Progenitor cell of endocrine pancreas (in vitro differentiated cells): ENCODE data around the gene COL26A1. TPM values are rescaled to one million over a fixed set of nuclear protein-coding genes. Genes with fewer than 3 reads are reported as not detected.
"Not testable (repeated sequence)": the region's sequence is repeated elsewhere in the genome, so short reads cannot be mapped to it uniquely, and the experiment has no call there.

Experiments used
- DNase-seq: peaks from one replicate; pipeline ENCODE4 v3.0.0; 2021; ENCODE audit warnings: low spot score; ENCODE audit not compliant: unreplicated experiment
- H3K27ac Mint-ChIP-seq: 2 replicates; pipeline ENCODE4 v1.8.0; 2021; ENCODE audit warnings: mild to moderate bottlenecking, moderate library complexity, mixed read lengths
- H3K27me3 Mint-ChIP-seq: 2 replicates; pipeline ENCODE4 v1.8.0; 2021; ENCODE audit warnings: mixed read lengths
- H3K36me3 Mint-ChIP-seq: 2 replicates; pipeline ENCODE4 v1.8.0; 2022; ENCODE audit warnings: mixed read lengths; ENCODE audit not compliant: insufficient read depth
- H3K4me1 Mint-ChIP-seq: 2 replicates; pipeline ENCODE4 v1.8.0; 2021; ENCODE audit warnings: low read depth, mixed read lengths
- H3K4me3 Mint-ChIP-seq: 2 replicates; pipeline ENCODE4 v1.8.0; 2021; ENCODE audit warnings: low read depth, mild to moderate bottlenecking, moderate library complexity, mixed read lengths
- H3K9me3 Mint-ChIP-seq: 2 replicates; pipeline ENCODE4 v1.8.0; 2021; ENCODE audit warnings: low read depth, mixed read lengths
- total RNA-seq: library from RNA; stranded (reverse); gene quantifications from 2 replicates; pipeline ENCODE4 v1.2.1, GENCODE V29; 2021
- TF ChIP-seq, protein P1 (sequence below): fragments of 200-600 bp; sonication (generic); IDR thresholded peaks from one replicate; pipeline ENCODE4 v1.5.0; 2021; ENCODE audit warnings: antibody characterized with exemption, mild to moderate bottlenecking; ENCODE audit not compliant: unreplicated experiment

The COL26A1 gene
- total RNA-seq, 1 donor from 2014 or later: 46.2 TPM

DNA sequence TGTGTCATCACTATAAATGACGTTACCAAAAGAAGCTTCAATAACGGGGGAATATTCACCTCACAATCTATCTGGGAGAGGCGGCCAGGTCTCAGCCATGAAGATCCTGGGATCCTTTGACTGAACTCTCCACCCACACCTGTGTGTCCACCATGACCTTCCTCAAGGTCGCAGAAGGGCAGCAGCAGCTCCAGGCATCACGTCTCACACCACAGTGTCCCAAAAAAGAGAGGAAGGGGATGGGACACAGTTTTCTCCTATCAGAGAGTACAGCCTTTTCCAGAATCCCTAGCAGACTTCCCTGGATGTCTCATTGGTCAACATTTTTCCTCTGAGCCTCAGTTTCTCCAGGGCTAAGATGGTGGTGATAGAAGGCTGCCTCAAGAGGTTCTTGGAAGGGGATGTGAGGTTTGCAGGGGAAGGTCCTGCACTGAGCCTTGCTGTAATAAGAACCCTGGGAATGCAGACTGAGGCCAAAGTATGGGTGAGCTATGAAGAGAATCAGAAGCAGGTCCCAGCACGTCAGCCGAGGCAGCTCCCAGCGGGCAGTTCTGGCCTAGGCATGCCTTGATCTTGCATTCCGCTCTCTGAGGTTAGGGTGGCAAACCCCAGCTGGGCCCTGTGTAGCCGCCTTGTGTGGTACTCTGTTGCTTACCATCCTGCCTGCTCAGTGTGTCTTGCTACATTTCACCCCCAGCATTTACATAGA, 63.8 kb downstream of the COL26A1 start:
- no peaks in the 10 kb centered on the region for H3K27me3 Mint-ChIP-seq
- no peak overlapping the region for H3K4me3 Mint-ChIP-seq
- DNase-seq: no peak
- TF ChIP-seq, protein P1, sequence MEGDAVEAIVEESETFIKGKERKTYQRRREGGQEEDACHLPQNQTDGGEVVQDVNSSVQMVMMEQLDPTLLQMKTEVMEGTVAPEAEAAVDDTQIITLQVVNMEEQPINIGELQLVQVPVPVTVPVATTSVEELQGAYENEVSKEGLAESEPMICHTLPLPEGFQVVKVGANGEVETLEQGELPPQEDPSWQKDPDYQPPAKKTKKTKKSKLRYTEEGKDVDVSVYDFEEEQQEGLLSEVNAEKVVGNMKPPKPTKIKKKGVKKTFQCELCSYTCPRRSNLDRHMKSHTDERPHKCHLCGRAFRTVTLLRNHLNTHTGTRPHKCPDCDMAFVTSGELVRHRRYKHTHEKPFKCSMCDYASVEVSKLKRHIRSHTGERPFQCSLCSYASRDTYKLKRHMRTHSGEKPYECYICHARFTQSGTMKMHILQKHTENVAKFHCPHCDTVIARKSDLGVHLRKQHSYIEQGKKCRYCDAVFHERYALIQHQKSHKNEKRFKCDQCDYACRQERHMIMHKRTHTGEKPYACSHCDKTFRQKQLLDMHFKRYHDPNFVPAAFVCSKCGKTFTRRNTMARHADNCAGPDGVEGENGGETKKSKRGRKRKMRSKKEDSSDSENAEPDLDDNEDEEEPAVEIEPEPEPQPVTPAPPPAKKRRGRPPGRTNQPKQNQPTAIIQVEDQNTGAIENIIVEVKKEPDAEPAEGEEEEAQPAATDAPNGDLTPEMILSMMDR: no peak
- peaks cover 5% of the 10 kb centered on the region for H3K36me3 Mint-ChIP-seq
- H3K9me3 Mint-ChIP-seq: no peaks in the 10 kb centered on the region
- no peaks in the 10 kb centered on the region for H3K4me1 Mint-ChIP-seq
- no peak overlapping the region for H3K27ac Mint-ChIP-seq

DNA sequence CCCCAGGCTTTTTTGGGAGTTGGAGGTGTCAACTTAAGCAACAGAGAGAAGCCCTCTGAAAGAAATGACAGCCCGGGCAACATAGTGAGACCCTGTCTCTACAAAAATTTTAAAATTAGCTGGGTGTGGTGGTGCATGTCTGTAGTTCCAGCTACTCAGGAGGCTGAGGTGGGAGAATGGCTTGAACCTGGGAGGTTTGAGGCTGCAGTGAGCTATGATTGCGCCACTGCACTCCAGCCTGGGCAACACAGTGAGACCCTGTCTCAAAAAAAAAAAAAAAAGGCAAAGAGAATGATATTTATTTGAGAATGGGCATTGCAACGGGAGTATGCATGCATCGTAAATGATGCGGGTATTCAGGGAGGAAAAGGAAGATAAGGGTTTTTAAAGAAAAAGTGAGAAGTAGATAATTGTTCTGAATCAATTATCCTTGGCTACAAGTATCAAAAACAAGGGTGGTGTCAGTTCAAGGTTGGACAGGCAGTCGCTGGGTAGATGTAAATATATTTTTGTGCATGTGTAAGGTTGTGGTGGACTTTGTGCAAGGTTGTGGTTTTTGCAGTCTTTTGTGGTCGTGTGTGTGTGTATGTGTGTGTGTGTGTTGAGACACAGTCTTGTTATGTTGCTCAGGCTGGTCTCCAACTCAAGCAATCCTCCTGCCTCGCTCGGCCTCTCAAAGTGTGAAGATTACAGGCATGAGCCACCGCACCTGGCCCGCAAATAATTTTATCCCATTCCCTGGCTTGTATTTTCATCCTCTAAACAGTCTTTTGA, 65.6 kb downstream of the COL26A1 start:
- TF ChIP-seq, protein P1: no peak
- Mint-ChIP-seq H3K9me3 (no peaks in the 10 kb centered on the region), H3K4me3 (no peak overlapping the region), H3K27ac (no peak overlapping the region), H3K4me1 (no peaks in the 10 kb centered on the region), H3K27me3 (no peaks in the 10 kb centered on the region), H3K36me3 (peaks cover 4% of the 10 kb centered on the region)
- no peak for DNase-seq

DNA sequence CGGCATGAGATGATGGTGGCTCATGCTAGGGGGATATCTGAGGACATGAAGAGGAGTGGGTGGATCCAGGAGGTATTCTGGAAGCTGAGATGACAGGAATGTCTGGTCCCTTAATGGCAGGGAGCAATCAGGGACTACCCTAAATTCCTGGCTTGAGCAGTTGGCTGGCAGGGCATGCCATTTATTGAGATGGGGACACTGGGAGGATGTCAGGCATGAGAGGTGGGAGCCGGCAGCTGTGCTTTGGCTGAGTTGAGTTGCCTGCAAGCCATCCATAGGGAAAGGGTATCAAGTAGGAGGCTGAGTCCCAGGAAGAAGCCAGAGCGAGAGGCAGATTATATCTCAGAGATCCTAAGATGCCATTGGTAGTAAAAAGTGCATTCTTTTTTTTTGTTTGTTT, 69.6 kb downstream of the COL26A1 start:
- TF ChIP-seq, protein P1: no peak
- Mint-ChIP-seq H3K9me3 (no peaks in the 10 kb centered on the region), H3K4me3 (no peak overlapping the region), H3K4me1 (no peaks in the 10 kb centered on the region), H3K27me3 (no peaks in the 10 kb centered on the region), H3K36me3 (peaks cover 1% of the 10 kb centered on the region), H3K27ac (no peak overlapping the region)
- no peak for DNase-seq

DNA sequence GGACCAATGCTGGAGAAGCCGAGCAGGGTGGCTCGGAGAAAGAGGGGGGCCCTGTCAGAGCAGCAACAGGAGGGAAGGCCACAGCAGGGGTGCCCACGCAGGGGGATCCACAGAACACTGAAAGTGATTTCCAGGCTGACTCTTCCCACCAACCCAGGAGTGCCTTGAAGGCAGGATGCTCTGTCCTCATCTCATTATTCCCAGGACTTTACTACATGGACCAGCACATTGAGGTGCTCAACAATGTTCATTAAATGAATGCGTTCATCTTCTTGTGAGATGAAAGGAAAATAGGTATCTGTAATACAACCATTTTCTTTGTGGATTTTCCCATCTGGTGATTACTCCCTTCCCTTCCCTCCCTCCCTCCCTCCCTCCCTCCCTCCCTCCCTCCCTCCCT, 71.0 kb downstream of the COL26A1 start:
- TF ChIP-seq, protein P1: no peak
- Mint-ChIP-seq H3K4me3 (no peak overlapping the region), H3K9me3 (no peaks in the 10 kb centered on the region)

GRCh38 chr7:101434155-101434554, 71.5 kb downstream of the COL26A1 start:
- H3K36me3 Mint-ChIP-seq, H3K27ac Mint-ChIP-seq, H3K9me3 Mint-ChIP-seq, H3K27me3 Mint-ChIP-seq, H3K4me3 Mint-ChIP-seq, H3K4me1 Mint-ChIP-seq, DNase-seq: not testable (repeated sequence)

More for the DNA sequence above, 71.0 kb downstream of the COL26A1 start:
- Mint-ChIP-seq H3K36me3 (no peaks in the 10 kb centered on the region), H3K4me1 (no peaks in the 10 kb centered on the region), H3K27me3 (no peaks in the 10 kb centered on the region), H3K27ac (no peak overlapping the region)
- DNase-seq: no peak
